T-helper 9 cell (primary cell): ENCODE measurements around the gene SAC3D1.

Source experiments
- DNase-seq: peaks from one replicate; pipeline ENCODE4 v3.0.0-alpha.2; 2020

The SAC3D1 gene

DNA sequence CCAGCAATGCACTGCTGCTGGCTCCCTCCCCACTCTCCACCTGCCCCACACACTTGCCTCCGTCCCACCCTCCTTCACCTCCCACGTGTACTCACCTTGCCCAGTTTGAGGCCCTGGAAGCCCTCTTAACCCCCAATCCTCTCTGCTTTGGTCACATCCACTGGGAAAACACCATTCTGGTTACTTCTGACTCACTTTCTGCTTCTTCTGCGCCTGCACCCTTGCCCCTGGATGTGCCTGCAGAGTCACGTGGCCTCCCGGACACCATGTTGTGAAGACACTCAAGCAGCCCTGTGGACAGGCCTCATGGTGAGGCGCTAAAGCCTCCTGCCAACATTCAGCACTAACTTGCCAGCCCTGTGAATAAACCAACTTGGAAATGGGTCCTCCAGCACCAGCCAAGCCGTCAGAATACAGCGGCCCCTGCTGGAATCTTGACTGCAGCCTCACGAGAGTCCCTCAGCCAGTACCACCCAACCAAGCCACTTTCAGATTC is 20.0 kb downstream of the SAC3D1 start:
- DNase-seq: no peak

DNA sequence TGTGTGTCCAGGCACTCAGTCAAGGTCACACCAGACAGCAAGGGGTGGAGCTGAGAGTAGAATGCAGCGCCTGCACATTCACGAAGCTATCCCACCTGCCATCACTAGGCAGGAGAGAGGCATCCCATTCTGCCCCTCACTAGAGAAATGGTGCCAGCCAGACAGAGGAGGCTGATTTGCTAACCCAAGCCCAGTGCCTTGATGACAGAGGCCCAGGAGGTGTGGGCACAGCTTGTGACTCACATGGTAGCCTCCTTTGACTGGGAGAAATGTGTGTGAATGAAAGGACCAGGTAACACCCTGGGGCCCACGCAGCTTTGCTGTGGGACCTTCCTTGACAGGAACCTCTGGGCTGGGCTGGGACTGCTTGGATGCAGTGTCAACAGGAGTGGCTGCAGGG is 22.5 kb downstream of the SAC3D1 start:
- no peak for DNase-seq

DNA sequence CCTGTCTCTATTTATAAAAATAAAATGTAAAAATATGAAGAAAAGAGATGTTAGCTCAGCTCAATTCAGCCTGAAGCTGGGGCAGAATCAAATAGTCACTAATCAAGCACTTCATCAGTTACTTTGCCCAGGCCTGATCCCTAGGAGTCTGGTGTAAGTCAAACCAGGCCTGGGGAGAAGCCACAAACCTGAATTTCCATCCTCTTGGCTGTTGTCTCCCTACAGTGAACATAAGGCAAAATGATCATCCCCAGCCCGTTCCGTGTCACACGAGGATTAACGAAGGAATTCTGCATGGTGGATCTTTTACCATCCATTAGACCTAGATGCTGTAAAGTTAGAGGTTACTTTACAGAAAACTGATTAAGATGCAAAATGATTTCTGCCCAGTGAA is 23.8 kb downstream of the SAC3D1 start:
- DNase-seq: no peak

DNA sequence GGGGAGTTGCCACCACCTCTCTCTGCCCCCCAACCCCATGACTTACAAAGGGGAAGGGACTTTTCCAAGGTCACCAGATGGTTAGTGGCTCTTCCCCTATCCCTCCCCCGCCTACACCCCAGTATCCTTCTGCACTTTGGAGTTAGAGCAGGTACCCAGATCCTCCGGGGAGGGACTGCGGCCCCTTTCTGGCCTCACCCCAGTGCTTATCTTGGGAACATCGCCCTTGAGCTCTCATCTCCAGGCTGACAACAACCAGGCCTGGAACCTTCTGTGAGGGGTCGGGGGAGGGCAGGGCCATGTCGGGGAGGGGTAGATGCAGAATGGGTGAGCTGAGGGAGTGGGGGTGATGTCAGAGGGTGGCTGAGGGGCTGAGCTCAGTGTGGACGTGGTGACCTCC is 24.8 kb downstream of the SAC3D1 start:
- DNase-seq: no peak

DNA sequence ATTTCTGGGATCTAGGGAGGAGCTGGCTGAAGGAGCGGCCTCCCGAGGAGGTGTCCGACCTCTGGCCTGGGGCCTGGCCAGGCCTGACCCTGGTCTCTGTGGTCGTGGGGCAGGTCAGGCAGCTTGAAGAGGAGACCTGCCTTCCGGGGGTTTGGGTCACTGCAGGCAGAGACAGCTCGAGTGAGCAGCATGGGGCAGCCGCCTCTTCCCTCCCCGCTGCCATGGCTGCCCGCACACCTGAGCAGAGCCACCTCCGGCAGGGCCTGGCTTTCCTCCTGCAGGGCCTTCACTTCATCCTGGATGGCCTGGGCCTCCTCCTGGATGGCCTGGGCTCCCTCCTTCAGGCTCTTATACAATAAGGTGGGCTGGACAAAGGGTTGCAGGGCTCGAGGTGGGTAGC is 25.3 kb downstream of the SAC3D1 start:
- no peak for DNase-seq

DNA sequence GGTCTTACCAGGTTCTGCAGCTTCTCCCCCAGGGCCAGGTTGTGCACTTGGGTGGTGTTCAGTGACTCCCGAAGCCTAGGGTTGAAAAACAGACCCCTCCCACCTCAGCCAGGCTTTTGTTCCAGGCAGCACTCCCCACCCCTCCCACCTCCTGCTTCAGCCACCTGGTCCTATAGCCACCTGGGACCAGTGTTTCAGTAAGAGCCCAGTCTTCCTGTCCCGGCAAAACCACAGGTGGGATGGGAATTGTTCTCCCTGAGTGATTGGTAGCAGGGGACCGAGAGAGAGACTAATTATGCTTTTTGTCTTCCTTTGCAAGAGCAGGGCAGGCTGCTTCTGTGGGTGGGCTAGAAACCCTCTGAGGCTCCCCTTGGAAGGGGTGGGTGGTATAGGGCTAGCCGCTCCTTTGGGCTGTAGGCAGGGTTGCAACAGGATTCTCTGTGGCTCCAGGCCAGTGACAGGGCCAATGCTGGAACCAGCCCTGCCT is 25.8 kb downstream of the SAC3D1 start:
- DNase-seq: no peak

DNA sequence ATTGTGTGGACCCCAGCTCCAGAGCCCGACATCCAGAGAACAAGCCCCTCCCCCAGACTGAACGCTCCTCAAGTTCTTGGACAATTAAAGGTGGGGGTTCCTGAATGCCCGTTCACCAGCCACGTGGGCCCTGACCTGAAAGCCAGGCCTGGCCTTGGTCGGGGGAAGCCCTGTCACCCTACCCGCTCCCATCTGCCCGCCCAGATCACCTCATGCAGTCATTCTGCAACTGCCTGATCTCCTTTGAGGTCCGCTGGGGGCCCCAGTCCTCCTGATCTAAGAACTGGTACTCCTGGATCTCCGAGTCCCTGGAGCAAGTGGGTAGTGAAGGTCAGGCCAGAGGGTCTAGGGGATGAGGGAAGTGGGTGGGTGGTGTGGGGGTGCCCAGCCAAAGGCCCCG is 26.4 kb downstream of the SAC3D1 start:
- DNase-seq: no peak

DNA sequence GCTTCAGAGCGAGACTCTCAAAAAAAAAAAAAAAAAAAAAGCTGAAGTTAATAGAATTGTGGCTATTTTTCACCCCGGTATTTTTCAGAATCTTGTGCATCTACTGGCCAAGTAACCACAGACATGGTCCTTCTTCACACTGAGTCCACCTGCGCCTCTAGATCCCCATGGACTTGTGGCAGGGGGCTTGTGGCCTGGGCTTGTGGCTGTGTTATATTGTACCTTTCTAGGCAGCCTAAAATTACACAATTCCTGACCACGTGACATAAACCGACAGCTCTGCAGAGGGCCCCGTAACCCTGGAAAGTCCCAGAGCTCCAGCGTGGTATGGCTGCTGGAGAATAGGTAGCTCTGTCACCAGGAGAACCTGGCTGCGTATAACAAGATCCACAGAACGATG is 28.2 kb downstream of the SAC3D1 start:
- no peak for DNase-seq

DNA sequence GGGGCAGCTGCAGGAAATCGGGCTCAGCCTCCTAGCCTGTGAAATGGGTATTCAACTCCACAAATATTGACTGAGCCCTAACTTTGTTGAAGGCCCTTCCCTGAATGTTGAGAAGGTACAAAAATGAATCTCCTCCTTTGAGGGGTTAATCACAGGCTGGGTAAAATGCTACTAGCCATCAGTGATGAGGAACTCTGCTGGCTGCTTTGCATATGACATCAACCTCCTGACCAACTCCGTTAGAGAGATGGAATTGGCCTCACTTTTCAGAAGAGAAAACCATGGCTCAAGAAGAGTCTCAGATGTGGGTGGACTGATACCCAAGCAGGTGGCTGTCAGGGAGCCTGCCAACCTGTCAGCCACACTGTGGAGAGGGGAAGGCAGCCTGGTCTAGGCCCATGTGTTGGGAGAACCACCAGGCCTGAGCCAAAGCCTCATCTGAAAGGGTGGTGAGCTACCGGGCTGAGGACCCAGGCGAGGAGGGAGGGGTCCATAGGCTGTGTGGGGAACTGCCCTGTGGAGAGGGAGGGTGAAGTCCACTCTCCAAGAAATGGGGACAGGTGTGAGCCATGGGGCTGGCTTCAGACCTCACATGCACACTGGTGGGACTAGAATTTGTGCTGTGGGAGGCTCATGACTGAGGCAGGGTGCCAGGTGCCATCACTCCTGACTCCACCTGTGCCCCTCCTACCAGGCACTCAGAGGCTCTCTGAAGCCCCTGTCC is 31.1 kb downstream of the SAC3D1 start:
- DNase-seq: no peak

DNA sequence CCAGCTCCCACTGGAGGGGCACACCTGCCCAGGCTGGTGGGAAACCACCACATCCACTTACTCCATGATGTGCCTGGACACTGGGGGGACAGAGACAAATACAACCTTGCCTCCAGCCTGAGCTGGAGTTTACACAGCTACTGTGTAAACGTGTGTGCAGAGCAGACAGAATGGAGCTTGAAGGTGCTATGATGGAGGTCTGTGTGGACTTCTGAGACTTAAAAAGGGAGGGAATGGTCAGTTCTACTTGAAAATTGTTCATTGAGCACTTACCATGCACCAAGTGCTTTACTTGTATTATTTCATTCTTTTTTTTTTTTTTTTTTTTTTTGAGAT is 31.6 kb downstream of the SAC3D1 start:
- no peak for DNase-seq

DNA sequence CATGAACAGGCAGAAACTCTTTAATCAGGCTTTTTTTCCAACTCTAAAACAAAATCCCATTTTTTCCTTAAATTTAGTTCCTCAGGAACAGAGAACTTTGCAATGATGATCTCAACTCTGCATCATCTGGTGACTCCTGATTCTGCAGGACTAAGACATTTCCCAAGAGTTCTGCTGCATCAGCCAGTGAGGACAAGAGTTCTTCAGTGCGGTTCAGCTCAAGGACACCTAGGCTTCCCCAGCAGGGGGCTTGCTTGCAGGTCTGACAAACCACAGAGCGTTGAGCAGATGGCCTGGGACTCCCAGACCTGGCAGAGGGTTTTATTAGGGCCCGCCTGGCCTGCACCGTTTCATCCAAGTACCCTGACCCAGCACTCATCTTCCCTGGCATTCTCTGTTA is 36.4 kb downstream of the SAC3D1 start:
- no peak for DNase-seq

DNA sequence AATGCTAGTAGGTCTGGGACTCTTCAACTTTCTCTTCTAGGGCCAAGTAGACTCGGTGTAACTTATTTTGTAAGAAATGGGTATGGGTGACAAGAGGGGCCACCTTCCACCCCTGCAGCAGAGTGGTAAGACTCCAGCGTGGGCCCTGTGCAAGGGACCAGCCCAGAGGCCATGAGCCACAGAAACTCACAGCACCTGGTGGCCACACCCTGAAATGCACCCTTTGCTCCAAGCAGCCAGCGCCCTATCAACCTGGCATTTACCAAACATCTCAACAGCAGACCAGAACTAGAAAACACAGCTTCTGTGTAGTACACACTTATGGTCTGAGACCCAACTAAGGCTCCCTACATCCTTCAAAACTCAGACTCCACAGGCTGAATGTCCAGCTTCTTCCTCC is 37.1 kb downstream of the SAC3D1 start:
- peak; percentile 63 for DNase-seq

DNA sequence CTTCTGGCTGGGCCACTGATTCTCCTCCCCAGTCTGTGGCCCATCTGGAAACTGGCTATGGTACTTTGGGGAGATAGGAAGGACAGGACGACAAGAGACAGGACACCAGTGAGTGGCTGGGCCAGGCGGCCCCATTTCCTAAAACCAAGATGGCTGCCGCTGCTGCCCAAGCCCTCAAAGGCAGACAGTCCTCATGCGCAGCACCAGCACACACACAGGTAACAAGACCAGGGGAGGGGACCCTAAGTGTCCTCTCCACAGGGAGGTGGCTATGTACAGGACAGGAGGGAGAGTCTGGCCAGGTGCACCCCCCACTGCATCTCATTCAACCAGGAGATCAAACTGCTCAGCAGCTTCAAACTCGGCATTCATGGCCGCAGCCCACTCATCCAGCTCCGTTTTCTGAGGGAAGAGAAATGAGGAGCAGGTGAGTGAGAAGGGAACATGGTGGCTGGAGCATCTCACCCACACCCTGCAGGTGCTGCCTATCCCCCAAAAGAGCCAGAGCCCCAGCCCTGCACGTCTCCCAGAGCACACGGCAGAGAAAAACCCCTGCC is 37.9 kb downstream of the SAC3D1 start:
- DNase-seq: no peak

DNA sequence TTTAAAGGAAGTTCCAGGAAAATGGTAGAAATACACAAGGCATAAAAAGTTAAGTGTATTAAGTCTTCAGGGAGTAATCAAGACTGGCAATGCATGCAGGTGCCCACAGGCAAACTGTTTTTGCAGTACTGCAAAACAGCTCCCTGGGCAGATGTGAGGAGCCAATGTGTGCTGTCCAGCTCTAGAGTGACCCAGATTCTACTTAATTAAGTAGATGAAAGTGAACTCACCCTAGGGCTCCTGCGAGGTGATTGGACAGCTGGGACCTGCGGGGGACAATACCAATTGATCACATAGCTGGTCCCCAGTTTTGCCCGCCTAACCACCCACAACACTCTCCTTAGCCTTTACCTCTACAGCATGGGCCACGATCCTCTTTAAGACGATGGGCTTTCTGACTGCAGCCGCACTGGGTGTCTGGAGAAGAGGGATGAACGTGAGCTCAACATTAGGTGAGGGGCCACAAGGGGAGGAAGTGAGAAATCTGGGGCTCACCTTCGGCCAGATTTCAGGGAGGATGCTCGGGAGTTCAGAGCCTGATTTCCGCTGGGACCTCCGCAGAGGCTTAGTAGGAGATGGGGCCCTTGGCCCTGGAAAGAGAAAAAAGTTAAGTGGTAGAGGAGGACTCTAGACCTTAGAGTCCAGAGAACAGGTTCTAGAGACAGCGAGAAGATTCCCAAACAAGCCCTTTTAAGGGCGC is 42.3 kb downstream of the SAC3D1 start:
- no peak for DNase-seq

DNA sequence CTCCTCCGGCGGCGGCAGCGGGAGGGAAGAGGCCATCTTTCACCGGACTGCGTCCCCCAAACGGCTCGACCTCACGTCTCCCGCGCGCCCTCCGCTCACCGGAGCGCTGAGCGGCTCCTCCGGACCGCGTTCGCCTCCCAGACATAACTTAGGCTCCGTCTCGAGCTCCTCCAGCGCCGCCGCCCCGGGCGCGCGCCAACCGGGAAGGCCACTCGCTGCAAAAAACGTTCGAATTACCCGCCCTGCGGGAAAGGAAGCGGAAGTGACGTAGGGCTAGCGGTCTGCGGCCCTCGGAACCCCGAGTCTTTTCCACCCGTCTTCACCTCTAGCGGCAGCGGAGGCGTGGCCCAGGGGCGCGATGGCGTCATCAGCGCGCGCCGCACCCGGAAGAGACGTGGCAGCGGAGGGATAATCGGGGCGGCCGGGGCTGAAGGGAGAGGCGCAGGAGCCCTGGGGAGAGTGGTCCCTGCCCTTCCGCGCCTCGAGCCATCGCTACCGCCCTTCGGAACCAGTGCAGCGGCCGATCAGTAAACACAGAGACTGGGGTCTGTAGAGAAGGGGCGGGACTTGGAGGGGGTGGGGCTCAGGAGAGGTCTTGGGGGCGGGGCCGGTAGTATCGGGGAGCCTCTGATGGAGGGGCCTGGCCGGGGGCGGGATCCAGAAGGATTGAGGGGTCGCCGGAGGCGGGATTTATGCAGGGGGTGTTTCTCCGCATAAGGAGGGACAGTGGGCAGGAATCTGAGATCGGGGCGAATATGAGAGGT is 43.0 kb downstream of the SAC3D1 start, which contains the start of the genes CDCA5 and ZFPL1:
TSS of gene CDCA5 (minus strand) at position 207 of the 764 bp plus-strand sequence. CDS start at position 145, 62 bp downstream.
TSS of gene ZFPL1 (plus strand) at position 389 of the 764 bp plus-strand sequence. CDS start 477 bp downstream, outside the sequence.
- peak; percentile 91 for DNase-seq

DNA sequence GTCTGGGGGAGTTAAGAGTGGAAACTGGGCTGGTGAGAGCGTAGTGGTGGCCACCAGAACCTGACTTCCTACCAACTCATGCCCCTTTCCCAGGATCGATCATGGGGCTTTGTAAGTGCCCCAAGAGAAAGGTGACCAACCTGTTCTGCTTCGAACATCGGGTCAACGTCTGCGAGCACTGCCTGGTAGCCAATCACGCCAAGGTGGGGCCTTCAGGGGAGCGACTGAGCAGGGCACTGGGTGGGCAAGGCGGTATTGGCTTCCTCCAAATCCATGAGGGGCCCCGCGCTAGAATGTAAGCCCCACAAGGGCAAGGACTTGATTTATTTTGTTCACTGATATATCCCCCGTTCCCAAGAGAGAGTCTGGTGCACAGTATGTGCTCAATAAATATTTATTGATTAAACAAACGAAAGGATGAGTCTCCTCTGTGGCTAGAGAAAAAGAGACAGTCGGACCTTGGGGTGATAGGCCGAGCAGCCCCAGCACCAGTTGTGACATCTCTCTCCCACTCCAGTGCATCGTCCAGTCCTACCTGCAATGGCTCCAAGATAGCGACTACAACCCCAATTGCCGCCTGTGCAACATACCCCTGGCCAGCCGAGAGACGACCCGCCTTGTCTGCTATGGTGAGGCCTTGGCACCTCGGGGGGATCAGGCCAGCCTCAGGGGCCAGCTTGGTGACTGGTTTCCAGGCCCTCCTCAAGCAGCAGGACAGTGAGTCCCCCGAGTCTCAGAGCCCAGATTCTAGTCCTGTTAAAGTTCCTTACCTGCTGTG is 43.8 kb downstream of the SAC3D1 start:
- no peak for DNase-seq

DNA sequence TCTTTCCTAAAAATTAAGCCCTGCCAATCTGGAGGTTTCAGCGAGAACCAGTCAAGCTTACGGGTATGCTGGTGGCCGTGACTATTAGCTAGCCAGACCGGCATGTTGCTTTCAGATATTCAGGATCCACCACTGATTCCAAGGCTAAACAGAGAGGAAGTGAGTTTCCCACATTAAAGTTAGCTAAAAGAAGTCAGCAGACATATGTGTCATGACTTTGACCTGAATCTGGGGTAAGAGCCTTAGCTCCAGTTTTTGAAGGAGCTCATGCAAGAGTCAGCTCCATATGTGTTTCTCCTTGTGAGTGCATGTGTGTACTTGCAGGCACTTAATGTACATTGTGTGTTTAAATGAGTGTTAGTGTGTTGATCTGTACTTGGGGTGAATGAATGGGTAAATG is 44.4 kb downstream of the SAC3D1 start:
- DNase-seq: no peak

DNA sequence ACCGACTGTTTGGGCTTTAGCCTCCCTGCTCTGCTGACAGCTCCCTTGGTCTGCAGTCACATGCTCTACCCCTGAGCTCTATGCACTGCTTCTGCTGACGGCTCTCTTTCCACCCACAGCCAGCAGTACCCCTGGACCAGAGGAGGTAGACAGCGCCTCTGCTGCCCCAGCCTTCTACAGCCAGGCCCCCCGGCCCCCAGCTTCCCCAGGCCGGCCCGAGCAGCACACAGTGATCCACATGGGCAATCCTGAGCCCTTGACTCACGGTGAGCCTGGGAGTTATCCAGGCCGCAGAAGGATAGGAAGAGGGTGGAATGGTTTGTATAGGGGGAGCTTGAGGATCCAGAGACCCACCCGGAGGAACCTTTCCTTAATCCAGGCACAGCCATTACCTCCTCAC is 45.8 kb downstream of the SAC3D1 start:
- DNase-seq: no peak

DNA sequence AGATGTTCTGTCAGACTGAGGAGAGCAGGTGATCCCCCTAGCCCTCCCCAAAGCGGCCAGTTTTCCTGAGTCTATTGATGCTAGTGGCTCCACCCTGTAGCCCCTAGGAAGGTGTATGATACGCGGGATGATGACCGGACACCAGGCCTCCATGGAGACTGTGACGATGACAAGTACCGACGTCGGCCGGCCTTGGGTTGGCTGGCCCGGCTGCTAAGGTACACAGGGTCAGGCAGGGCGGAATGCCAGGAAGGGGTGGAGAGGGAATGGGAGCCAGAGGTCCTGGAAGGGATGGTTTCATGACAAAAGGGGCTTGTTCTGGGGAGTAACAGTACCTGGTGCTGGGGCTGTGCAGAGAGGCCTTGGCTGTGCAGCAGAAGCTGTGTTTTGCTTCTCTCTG is 46.2 kb downstream of the SAC3D1 start:
- DNase-seq: no peak

DNA sequence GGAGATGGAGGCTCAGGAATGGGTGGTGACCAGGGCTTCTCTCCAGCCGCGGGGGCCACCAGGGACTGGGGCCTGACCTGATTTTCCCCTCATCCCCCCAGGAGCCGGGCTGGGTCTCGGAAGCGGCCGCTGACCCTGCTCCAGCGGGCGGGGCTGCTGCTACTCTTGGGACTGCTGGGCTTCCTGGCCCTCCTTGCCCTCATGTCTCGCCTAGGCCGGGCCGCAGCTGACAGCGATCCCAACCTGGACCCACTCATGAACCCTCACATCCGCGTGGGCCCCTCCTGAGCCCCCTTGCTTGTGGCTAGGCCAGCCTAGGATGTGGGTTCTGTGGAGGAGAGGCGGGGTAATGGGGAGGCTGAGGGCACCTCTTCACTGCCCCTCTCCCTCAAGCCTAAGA is 46.8 kb downstream of the SAC3D1 start:
- DNase-seq: no peak

DNA sequence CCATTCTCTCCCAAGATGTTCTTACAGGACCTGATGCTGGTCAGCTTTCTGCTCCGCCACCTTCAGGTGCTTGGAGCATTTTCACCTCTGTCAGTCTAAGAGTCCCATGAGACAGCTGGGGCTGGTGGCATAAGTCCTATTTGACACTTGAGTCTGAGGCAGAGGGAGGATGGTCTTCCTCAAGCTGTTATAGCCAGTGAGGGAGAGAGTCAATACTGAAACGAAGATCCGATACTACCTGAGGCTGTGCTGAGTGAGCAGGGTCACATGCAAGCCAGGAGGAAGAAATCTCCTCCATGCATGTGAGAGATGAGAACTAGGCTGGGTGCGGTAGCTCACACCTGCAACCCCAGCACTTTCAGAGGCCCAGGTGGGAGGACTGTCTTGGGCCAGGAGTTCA is 48.6 kb downstream of the SAC3D1 start:
- DNase-seq: no peak

DNA sequence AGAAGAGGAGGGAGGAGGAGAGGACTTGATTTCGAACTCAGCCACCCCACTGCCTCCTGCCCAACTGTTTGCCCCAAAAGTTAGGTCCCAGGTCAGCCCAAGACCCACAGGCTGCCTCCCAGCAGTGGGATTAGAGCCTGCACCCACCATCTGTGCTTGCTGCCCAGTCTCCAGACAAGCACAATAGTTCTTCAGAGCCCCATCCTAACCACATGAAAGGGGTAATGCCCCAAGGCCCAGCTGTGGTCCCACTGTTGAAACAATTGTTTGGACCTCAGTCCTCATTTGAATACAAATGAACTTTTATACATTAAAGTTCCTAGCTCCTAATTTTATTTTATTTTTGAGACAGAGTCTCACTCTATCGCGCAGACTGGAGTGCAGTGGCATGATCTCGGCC is 49.6 kb downstream of the SAC3D1 start:
- no peak for DNase-seq
